Suppressor macrophage treated with lipopolysaccharide for 1 hour (primary cell): Measurements from ENCODE around the gene CEP70.
"Not testable (repeated sequence)": the region's sequence is repeated elsewhere in the genome, so short reads cannot be mapped to it uniquely, and the experiment has no call there.

Experiments
- DNase-seq, 3 donors: peaks; one replicate each; pipeline ENCODE4 v3.0.0-alpha.2; 2020 to 2022

CEP70 gene

DNA sequence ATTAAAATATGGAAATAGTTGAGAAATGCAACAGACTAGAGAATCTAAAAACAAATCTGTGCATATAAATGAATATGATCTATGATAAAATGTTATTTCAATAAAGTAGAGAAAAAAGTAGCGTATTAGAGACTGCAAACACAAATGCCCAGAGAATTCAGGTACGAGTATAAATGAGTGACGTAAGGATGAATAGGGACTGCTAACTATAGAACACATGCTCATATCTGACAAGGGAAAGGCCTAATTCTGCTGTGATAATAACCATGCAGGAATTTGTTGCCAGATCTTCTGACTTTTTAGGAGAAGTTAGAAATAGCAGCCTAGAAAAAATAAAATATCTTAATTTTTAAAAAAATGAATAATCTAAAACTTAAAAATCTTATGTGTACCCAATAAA lies 86.5 kb downstream of the CEP70 start:
- no peak for DNase-seq

DNA sequence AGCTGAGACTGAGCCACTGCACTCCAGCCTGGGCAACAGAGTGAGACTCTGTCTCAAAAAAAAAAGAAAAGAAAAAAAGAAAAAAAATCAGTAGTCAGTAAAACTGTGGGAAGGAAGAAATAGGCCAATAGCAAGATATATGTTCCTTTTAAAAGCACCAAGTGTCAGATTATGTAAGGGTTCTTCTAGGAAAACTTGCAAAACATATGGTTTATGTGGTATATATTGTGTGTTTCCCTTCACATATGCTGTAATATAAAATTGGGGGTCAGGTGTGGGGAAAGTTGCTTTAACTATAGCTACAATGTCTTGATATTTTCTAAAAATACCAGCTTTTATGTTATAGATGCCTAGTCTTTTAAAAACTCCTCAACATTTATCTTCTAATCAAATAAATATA lies 95.1 kb downstream of the CEP70 start:
- DNase-seq, result no peak

- no peak for DNase-seq
These were observed 96.2 kb downstream of the CEP70 start for GRCh38 chr3:138497851-138498250.

- no peak for DNase-seq
These were observed 97.0 kb downstream of the CEP70 start for GRCh38 chr3:138497021-138497420.

DNA sequence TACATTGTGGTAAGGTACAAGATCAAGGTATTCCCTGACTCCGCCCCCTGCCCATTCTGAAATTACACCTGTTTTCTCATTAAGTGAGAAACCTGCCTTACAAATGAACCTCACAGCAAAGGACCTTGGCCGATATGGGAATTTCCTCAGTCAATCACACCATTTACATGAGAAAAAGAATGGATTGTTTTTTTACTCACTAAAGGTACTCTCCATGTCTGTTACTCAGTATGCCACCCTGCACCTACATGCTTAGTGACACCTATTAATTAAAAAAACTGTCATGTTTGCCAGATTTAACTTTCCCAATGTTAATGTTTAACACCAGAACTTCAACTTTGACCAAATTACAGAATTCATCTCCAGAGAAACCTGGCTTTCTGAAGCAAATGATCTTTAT lies 97.6 kb downstream of the CEP70 start:
- DNase-seq, result no peak

- not testable (repeated sequence) for DNase-seq
These were observed 98.4 kb downstream of the CEP70 start for GRCh38 chr3:138495638-138496037.

- no peak for DNase-seq
These were observed 99.5 kb downstream of the CEP70 start for GRCh38 chr3:138494607-138494929.

DNA sequence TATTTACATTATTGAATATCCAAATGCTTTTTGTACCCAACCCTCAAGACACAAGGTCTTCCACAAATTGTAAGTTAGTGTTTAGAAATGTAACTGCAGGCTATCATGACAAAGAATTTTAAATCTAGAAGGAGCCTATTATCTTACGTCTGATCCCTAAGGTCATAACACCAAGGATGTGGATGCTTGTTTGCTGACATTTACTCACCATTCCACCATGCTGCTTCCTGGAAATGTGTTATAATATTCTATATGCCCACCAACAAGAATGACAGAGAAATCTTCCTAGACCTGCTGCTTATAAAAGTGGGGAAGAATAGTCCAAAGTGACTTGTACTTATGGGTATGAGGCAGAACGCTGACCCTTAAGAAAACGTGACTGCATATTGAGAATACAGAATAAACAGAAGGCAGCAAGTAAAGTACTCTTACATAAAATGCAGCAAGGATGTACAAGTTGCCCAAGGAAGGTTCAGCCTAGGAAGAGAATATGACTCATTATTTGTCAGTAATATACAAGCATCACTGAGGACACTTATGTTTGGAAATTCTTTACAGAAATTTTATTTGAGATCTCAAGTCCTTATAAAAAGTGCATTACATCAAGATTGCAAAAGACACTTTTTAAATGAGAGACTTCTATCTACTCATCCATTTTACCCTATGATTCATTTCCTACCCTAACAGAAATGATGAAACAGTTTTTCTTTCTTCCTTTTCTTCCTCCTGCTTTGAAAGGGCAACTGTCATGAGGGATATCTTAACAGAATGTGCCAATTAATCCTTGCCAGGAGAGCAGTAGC lies 100.1 kb downstream of the CEP70 start:
- DNase-seq, result peak; percentile 44 to 80 (median 79)

DNA sequence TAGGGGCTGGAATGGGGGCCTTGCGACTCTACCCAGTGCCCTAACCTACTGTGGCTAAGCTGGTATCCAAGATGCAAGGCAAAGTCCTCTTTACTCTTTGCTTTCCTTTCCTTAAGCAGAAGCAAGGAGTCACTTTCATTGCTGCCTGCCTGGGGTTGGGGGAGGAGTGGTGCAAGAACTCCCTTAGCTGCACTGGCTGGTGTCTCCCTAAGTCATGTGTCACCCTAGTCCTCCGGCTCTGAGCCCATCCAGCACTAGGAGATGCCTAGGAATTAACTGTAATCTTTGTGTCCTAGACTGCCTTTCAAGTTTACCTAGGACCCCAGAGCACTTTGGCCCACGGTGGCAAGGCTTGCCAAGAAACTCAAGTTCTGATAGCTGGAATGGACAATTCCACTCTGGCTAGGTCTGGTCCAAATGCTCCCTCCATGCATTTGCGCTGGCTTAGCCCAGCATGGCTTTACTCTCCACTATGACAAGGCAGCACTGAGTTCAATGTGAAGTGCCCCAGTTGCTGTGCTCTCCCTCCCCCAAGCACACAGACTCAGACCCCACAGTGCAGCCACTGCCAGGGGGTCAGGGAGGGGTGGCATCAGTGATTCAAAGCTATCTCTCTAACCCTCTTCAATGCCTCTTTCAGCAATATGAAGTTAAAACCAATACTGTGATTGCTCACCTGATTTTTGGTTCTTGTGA lies 100.9 kb downstream of the CEP70 start:
- peak; percentile 25 to 40 (median 29) for DNase-seq

DNA sequence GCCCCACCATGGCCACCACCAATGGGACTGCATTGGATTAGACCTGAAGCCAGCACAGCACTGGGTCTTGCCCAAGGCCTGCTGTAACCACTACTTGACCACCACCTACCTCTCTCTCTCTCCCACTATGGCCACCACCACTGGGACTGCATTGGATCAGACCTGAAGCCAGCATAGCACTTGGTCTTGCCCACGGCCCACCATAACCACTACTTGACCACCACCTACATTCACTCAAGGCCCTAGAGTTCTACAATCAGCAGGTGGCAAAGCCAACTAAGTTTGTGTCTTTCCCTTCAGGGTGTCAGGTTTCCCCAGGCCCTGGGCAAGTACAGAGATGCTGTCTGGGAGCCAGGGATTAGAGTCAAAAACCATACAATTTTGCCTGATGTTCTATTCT lies 102.1 kb downstream of the CEP70 start:
- DNase-seq, result no peak

DNA sequence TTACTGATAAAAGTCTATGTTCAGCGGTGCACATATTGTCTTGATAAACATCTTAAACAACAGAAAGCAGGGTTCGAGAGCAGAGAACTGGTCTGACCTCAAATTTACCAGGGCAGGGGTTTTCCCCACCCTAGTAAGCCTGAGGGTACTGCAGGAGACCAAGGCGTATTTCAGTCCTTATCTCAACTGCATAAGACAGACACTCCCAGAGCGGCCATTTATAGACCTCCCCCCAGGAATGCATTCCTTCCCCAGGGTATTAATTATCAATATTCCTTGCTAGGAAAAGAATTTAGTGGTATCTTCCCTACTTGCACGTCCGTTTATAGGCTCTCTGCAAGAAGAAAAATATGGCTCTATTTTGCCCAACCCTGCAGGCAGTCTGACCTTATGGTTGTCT lies 107.5 kb downstream of the CEP70 start:
- DNase-seq, result not testable (repeated sequence)

DNA sequence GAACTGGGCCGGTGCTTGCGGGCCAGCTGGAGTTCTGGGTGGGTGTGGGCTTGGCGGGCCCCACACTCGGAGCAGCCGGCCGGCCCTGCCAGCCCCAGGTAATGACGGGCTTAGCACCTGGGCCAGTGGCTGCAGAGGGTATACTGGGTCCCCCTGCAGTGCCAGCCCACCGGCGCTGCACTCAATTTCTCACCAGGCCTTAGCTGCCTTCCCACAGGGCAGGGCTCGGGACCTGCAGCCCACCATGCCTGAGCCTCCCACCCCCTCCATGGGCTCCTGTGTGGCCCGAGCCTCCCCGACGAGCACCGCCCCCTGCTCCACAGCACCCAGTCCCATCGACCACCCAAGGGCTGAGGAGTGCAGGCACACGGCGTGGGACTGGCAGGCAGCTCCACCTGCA lies 109.4 kb downstream of the CEP70 start:
- DNase-seq, result not testable (repeated sequence)

DNA sequence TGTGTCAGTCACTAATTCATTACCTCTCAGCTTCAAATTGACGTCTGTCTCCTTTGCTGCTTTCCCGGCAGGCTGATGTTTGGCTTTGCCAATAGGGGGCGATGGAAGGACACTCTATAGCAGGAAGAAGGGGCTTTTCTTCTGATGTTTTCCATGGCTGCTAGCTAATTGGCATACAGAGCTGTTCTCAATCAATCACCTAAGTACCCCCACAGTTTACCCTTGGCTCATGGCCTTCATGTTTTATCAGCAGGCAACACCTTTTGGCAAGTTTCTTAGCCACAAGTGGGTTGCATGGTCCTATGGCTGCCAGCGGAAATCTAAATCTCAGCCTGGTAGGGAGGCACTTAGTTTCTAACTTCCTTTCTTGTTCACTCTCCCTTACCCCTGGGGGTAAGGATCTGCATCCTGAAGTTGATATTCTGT lies 114.6 kb downstream of the CEP70 start:
- DNase-seq, result peak; percentile 61 to 68 (median 63)

GRCh38 chr3:138477801-138478200 lies 116.3 kb downstream of the CEP70 start:
- no peak for DNase-seq

- no peak for DNase-seq
These were observed 116.9 kb downstream of the CEP70 start for GRCh38 chr3:138477120-138477519.

GRCh38 chr3:138476526-138476925 lies 117.5 kb downstream of the CEP70 start:
- no peak for DNase-seq

GRCh38 chr3:138474163-138474562 lies 119.9 kb downstream of the CEP70 start:
- DNase-seq, result no peak

DNA sequence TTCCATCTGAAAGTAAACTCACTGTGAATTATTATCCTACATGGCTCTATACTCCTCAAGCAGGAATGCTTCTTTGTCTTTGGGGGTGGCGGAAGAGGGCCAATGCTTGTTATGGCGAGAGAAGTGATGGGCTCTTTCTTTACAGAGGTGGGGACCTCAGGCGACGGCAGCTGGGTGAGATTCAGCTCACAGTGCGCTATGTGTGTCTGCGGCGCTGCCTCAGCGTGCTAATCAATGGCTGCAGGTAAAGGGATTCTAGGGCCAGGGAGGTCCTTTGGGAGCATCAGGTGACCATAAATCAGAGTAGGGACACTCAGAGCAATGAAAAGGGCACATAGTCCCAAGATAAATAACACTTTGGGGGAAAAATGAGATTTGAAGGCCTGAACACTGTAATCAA lies 120.7 kb downstream of the CEP70 start:
- DNase-seq, result no peak

- DNase-seq, result no peak
These were observed 121.8 kb downstream of the CEP70 start for GRCh38 chr3:138472141-138472825.

DNA sequence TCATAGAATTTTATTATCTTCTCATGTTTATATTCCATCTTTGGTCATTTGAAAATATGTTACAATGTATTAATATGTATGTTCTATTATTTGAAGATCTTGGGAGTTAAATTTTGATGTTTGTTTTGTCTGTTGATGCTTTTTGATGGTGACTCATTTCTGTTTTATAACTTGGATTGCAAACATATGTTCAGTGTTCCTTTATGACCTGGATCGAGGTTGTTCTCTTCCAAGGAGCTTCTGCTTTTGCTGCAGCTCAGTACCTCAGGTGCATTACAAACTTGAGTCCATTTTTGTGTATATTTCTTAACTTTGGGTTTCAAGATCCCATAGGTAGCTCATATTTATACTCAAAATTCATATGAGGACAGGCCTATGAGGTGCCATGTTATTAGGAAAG lies 122.6 kb downstream of the CEP70 start:
- no peak for DNase-seq

- no peak for DNase-seq
These were observed 123.4 kb downstream of the CEP70 start for GRCh38 chr3:138470687-138471086.

DNA sequence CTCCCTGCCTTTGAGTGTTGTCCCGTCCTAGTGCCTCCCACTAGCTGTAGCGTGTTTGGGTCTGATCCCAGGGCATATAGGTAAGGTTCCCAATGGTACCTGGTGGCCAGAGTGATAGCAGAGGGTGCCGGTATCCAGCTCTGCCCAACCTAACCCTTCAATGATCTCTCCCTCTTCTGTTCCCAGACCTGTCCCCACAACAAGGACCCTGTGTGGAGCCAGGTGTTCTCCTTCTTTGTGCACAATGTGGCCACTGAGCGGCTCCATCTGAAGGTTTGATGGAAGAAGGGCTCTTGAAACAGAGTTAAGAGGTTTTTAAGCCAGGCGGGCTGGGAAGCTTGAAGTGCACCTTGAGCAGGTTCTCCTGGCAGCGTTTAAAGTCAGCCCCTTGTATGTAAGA lies 124.2 kb downstream of the CEP70 start:
- no peak for DNase-seq

DNA sequence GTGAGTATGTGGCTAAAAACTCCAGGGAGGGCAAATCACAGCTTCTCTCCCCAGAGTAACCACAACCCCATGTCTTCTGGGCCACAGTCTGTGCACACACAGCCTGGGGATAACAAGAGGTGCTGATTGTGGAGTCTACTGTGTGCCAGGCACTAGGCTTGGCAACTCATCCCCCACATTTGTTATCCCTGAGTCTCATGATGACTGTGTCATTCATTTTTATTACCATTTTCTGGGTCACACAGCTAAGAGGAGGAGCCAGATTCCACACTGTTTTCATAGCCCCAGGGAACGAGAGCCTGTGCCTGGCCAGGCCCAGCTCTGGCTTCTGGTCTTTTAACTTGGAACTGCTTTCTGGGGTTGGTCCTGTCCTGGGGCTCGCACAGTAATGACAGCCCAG lies 125.2 kb downstream of the CEP70 start:
- no peak for DNase-seq

DNA sequence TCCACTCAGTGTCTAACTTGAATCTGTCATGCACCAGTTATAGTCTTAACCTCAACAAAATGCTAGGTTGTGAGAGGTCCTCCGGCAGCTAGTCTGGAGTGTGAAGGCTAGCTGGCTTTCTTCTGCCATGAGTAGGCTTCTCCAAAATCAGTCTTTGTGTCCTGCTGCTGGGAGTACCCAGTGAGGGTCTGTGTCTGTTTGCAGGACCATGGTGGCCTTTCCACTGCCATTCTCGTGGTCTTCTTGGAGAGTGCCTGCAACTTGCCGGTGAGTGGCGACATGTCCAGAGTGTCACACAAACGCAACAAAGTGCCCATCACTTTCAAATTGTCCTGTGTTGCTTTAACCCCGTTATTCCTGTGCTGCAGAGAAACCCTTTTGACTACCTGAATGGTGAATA lies 125.6 kb downstream of the CEP70 start:
- DNase-seq, result no peak
